RWPE1 (cell line): ENCODE measurements around the gene ANK2.

Experiments
- CTCF ChIA-PET: fragments of 350-600 bp; sonication (Branson Sonifier 250); formaldehyde crosslinking; extraction: SDS; loops from one replicate; lab custom pipeline; 2021; lab: Yijun Ruan, JAX
- POLR2A ChIA-PET: fragments of 400-600 bp; formaldehyde crosslinking; extraction: SDS; loops from one replicate; lab custom pipeline; 2020; ENCODE audit warnings: antibody characterized with exemption; ENCODE audit not compliant: low non-redundant PET; lab: Yijun Ruan, JAX
- DNase-seq: peaks from one replicate; pipeline ENCODE4 v3.0.0; 2012; ENCODE audit warnings: low spot score
- H3K27ac ChIP-seq: fragments of 450-650 bp; 2 replicates; pipeline ENCODE4 v1.5.1; 2017
- CTCF ChIP-seq: fragments of 450-650 bp; conservative IDR thresholded peaks from 2 replicates; pipeline ENCODE4 v1.5.1; 2017; ENCODE audit warnings: low read depth, mild to moderate bottlenecking

The ANK2 gene

GRCh38 chr4:113042502-113042901 is 7.0 kb upstream of the ANK2 start:
- H3K27ac ChIP-seq, result no peak overlapping the region
- DNase-seq, result no peak
- no peak for TF ChIP-seq CTCF
- ChIA-PET CTCF (interaction anchor here (0.5 kb wide), 1 partner anchor 1459 kb away, joined by 3 read pairs; no protein-coding TSS in a partner anchor), POLR2A (no interaction called here)

- no peak overlapping the region for H3K27ac ChIP-seq
- no peak for TF ChIP-seq CTCF
- POLR2A ChIA-PET, result interaction anchor here (0.6 kb wide), 1 partner anchor 10 kb away, joined by 3 read pairs; no protein-coding TSS in a partner anchor
- DNase-seq, result no peak
- CTCF ChIA-PET, result no interaction called here
These were observed 5.9 kb upstream of the ANK2 start for GRCh38 chr4:113043591-113043990.

- H3K27ac ChIP-seq, result no peak overlapping the region
- CTCF ChIA-PET, result no interaction called here
- DNase-seq, result no peak
- POLR2A ChIA-PET, result no interaction called here
- TF ChIP-seq CTCF, result no peak
These were observed 910 bp downstream of the ANK2 start for GRCh38 chr4:113050371-113050755.

- TF ChIP-seq CTCF, result no peak
- no peak for DNase-seq
- H3K27ac ChIP-seq, result no peak overlapping the region
- CTCF ChIA-PET, result no interaction called here
- POLR2A ChIA-PET, result no interaction called here
These were observed 1.4 kb downstream of the ANK2 start for GRCh38 chr4:113050837-113051236.

GRCh38 chr4:113051361-113051760 is 1.9 kb downstream of the ANK2 start:
- CTCF ChIA-PET, result no interaction called here
- no peak overlapping the region for H3K27ac ChIP-seq
- POLR2A ChIA-PET, result no interaction called here
- no peak for DNase-seq
- TF ChIP-seq CTCF, result no peak

- no peak overlapping the region for H3K27ac ChIP-seq
- no peak for TF ChIP-seq CTCF
- POLR2A ChIA-PET, result no interaction called here
- DNase-seq, result no peak
- CTCF ChIA-PET, result interaction anchor here (0.6 kb wide), 1 partner anchor 1756 kb away, joined by 3 read pairs; no protein-coding TSS in a partner anchor
These were observed 3.0 kb downstream of the ANK2 start for GRCh38 chr4:113052379-113052951.
